A673 (cell line): Measurements from ENCODE around the gene NINJ2. TPM values are rescaled to one million over a fixed set of nuclear protein-coding genes. Genes with fewer than 3 reads are reported as not detected.
A peak's percentile ranks its signal among the peaks of the same experiment; 100 is the strongest.

Source experiments
- BruUV-seq: library from RNA; stranded (reverse); fragments of 400-500 nt; replicated peaks from 2 replicates; lab custom pipeline; 2021; lab: Mats Ljungman, UMichigan
- CTCF ChIA-PET: fragments of 300-600 bp; sonication (Branson Sonifier 250); formaldehyde crosslinking; loops from one replicate; lab custom pipeline; 2022; ENCODE audit warnings: antibody characterized with exemption; lab: Charles Lee
- POLR2A ChIA-PET: fragments of 300-600 bp; sonication (Branson Sonifier 250); formaldehyde crosslinking; loops from one replicate; lab custom pipeline; 2022; ENCODE audit warnings: antibody characterized with exemption; ENCODE audit not compliant: low non-redundant PET; lab: Charles Lee
- DNase-seq: peaks from one replicate; pipeline ENCODE4 v3.0.0-alpha.2; 2015; ENCODE audit warnings: low spot score
- H3K27ac ChIP-seq: fragments of 200-600 bp; sonication (generic); 2 replicates; pipeline ENCODE4 v1.5.1; 2016; ENCODE audit warnings: mixed run types, low read depth, mild to moderate bottlenecking, mixed read lengths, antibody characterized with exemption, low read length; ENCODE audit not compliant: poor library complexity, severe bottlenecking
- H3K27me3 ChIP-seq: fragments of 200-600 bp; sonication (generic); replicated peaks from 2 replicates; pipeline ENCODE4 v1.6.1; 2017; ENCODE audit warnings: mixed run types, low read depth, mild to moderate bottlenecking, mixed read lengths, antibody characterized with exemption, low read length; ENCODE audit not compliant: insufficient read depth, poor library complexity
- H3K36me3 ChIP-seq: fragments of 200-600 bp; sonication (generic); 2 replicates; pipeline ENCODE4 v1.6.1; 2016; ENCODE audit warnings: mixed run types, mild to moderate bottlenecking, mixed read lengths, antibody characterized with exemption, low read length; ENCODE audit not compliant: insufficient read depth, poor library complexity, severe bottlenecking
- H3K4me1 ChIP-seq: fragments of 200-600 bp; sonication (generic); 2 replicates; pipeline ENCODE4 v1.6.1; 2017; ENCODE audit warnings: mixed run types, mild to moderate bottlenecking, mixed read lengths, antibody characterized with exemption, low read length; ENCODE audit not compliant: insufficient read depth, poor library complexity, severe bottlenecking
- H3K4me3 ChIP-seq: fragments of 200-600 bp; sonication (generic); 2 replicates; pipeline ENCODE4 v1.5.1; 2016; ENCODE audit warnings: low read depth, mixed run types, mild to moderate bottlenecking, mixed read lengths, low read length; ENCODE audit not compliant: poor library complexity, severe bottlenecking
- H3K9me3 ChIP-seq: fragments of 200-600 bp; sonication (generic); 2 replicates; pipeline ENCODE4 v1.6.1; 2016; ENCODE audit warnings: mixed run types, low read depth, mild to moderate bottlenecking, mixed read lengths, antibody characterized with exemption, low read length; ENCODE audit not compliant: poor library complexity, severe bottlenecking
- EZH2 ChIP-seq: fragments of 200-600 bp; sonication (generic); IDR thresholded peaks from 2 replicates; pipeline ENCODE4 v1.6.1; 2017; ENCODE audit warnings: borderline replicate concordance, low read depth, mild to moderate bottlenecking, mixed read lengths, antibody characterized with exemption, low read length; ENCODE audit not compliant: poor library complexity, severe bottlenecking
- intact Hi-C: fragments of 100-400 bp; cut with micrococcal nuclease; formaldehyde crosslinking; loops from one replicate; pipeline ENCODE4 v1.10.0; 2022; ENCODE audit not compliant: unreplicated experiment
- total RNA-seq: library from RNA; stranded (reverse); gene quantifications from 2 replicates; pipeline ENCODE4 v1.2.3, GENCODE V29; 2021
- TF ChIP-seq, protein P1 (sequence below): fragments of 300-800, 200-600 bp; sonication (generic); conservative IDR thresholded peaks from 2 replicates; pipeline ENCODE4 v1.5.1; 2017; ENCODE audit warnings: low read depth, mild to moderate bottlenecking, antibody characterized with exemption, low read length, moderate library complexity, mixed read lengths

The NINJ2 gene
- total RNA-seq, 1 experiment from 2014 or later = not detected

DNA sequence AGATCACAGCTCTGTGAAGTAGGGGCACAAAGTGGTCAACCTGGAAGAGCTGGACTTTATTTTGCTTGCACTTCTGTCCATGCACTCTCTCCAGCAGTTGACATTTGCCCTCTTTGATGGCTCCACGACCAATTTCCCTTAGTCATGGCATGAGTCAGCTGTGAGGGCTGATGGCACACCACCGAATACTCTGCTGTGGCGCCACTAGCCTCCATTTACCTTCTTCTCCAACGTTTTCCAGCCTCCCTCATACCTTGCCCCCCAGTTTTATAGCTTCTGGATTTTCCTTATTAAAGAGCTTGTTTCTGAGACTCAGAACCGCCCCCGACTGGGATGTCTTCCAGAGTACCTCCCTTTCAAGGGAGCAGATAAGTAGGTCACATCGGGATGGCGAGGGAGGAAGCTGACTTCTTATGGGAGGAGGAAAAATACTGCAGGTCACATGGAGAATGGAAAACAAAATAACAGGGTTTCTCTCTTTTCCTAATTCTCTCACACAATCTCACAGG lies 17.6 kb downstream of the NINJ2 start:
- ChIA-PET POLR2A (interaction anchor here (0.7 kb wide), 2 partner anchors 40 to 400 kb away, joined by 3 to 6 read pairs; no protein-coding TSS in a partner anchor), CTCF (no interaction called here)
- no TSS peak for BruUV-seq
- Histone ChIP-seq H3K4me3 (no peak overlapping the region), H3K27me3 (no peaks in the 10 kb centered on the region), H3K4me1 (peaks cover 9% of the 10 kb centered on the region), H3K27ac (no peak overlapping the region), H3K9me3 (no peaks in the 10 kb centered on the region), H3K36me3 (no peaks in the 10 kb centered on the region)
- intact Hi-C loops = no loop called here
- no peak for TF ChIP-seq EZH2
- TF ChIP-seq, protein P1, sequence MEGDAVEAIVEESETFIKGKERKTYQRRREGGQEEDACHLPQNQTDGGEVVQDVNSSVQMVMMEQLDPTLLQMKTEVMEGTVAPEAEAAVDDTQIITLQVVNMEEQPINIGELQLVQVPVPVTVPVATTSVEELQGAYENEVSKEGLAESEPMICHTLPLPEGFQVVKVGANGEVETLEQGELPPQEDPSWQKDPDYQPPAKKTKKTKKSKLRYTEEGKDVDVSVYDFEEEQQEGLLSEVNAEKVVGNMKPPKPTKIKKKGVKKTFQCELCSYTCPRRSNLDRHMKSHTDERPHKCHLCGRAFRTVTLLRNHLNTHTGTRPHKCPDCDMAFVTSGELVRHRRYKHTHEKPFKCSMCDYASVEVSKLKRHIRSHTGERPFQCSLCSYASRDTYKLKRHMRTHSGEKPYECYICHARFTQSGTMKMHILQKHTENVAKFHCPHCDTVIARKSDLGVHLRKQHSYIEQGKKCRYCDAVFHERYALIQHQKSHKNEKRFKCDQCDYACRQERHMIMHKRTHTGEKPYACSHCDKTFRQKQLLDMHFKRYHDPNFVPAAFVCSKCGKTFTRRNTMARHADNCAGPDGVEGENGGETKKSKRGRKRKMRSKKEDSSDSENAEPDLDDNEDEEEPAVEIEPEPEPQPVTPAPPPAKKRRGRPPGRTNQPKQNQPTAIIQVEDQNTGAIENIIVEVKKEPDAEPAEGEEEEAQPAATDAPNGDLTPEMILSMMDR = no peak
- no peak for DNase-seq

- CTCF ChIA-PET = no interaction called here
- no peak for TF ChIP-seq EZH2
- TF ChIP-seq, protein P1 = no peak
- Histone ChIP-seq H3K27me3 (no peaks in the 10 kb centered on the region), H3K9me3 (no peaks in the 10 kb centered on the region), H3K36me3 (no peaks in the 10 kb centered on the region), H3K4me1 (peaks cover 9% of the 10 kb centered on the region), H3K4me3 (no peak overlapping the region), H3K27ac (no peak overlapping the region)
- BruUV-seq = no TSS peak
- DNase-seq = no peak
- POLR2A ChIA-PET = interaction anchor here (0.7 kb wide), 1 partner anchor 41 kb away, joined by 3 read pairs; no protein-coding TSS in a partner anchor
- intact Hi-C loops = no loop called here
These were observed 18.3 kb downstream of the NINJ2 start for GRCh38 chr12:644818-645552.

DNA sequence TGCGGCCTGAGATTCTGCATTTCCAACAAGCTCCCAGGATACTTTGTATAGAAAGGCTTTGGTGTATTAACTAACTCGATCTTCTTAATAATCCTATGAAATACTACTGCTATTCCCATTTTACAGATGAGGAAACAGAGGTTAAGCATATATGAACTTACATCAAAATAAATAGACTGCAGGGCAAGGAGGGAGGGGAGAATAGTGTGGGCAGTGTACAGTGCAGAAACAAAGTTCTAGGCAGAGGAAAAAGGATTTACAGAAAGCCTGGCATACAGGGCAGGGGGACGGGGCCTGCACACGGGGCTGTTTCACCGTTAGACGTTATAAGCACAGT lies 19.0 kb downstream of the NINJ2 start:
- Histone ChIP-seq H3K27me3 (no peaks in the 10 kb centered on the region), H3K36me3 (no peaks in the 10 kb centered on the region), H3K9me3 (no peaks in the 10 kb centered on the region), H3K27ac (no peak overlapping the region), H3K4me1 (peaks cover 9% of the 10 kb centered on the region), H3K4me3 (no peak overlapping the region)
- POLR2A ChIA-PET = no interaction called here
- BruUV-seq = TSS peak; percentile 46
- no peak for DNase-seq
- CTCF ChIA-PET = no interaction called here
- TF ChIP-seq EZH2 = no peak
- TF ChIP-seq, protein P1 = no peak
- intact Hi-C loops = no loop called here
